KG1 (cell line): ENCODE results near the gene CC2D1A.

Source experiments
- DNase-seq: peaks from one replicate; lab custom pipeline; 2025; lab: John Stamatoyannopoulos, UW

Gene CC2D1A

DNA sequence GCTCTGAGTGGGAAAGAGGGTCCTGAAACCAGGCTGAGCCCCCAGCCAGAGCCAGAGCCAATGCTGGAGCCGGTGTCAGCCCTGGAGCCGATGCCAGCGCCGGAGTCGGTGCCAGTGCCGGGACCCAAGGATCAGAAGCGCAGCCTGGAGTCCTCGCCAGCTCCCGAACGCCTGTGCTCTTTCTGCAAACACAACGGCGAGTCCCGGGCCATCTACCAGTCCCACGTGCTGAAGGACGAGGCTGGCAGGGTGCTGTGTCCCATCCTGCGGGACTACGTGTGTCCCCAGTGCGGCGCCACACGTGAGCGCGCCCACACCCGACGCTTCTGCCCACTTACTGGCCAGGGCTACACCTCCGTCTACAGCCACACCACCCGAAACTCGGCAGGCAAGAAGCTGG lies 28.7 kb upstream of the CC2D1A start:
- DNase-seq: no peak

DNA sequence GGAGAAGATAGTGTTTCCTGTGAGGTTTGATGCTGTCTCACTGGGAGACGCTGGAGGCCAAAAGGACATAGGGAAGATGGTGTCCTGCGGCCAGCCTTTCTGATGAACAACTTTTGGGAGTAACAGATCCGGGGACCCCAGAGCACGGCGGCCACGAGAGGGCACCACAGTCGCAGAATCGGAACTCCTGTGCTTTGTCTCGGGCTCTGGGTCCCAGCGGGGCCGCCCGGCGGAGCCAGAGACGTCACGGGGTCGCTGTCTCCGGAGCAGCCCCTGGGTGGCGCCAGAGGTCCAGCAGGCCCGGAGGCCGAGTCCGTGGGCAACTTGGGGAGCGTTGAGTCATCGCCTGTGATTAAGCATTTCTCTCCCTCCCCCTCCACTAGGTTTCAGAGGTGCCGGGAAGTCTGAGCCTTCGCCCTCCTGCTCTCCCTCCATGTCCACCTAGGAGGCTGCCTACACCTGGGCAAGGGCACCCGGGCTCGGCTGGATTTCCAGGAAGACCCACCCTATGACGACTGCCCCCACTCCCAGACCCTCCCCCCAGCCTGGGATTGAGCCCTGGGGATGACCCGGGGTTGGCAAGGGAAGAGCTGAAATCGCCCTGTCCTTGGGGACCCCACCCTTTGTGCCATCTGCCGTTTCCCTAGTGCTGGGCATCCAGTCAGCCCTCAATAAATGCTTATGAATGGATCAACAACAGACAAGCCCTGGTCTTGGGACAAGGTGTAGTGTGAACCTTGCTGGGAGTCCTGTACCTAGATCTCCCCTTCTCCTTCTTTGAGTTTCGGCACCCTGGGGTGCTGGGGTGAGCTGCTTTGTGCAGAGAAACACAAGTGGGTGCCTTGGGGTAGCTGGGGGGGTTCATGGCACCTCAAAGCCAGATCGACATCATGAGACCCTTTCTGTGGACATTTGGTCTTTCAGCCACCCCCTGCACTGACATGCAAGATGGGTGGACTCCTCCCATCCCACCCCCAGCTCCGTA lies 25.6 kb upstream of the CC2D1A start:
- DNase-seq: peak; percentile 92

DNA sequence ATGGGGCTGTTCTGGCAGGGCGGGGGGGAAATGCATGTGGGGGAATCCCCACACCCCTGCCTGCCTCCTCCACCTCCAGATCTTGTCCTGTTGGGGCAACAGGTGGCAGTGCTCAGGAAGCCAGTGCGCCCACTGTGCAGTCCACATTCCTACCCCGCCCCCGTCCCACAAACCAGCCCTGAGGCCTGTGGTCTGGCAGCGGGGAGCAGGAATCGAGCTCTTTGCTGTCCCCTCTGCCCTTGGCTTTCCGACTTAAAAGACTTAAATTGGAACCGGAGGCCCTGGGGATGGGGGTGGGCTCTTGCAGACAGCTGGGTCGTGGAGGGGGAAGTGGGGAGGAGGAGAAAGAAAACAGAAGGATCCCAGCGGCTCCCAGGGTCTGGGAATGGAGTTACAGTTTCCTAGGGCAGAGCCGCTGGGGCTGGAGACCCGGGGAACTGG lies 24.7 kb upstream of the CC2D1A start:
- no peak for DNase-seq

DNA sequence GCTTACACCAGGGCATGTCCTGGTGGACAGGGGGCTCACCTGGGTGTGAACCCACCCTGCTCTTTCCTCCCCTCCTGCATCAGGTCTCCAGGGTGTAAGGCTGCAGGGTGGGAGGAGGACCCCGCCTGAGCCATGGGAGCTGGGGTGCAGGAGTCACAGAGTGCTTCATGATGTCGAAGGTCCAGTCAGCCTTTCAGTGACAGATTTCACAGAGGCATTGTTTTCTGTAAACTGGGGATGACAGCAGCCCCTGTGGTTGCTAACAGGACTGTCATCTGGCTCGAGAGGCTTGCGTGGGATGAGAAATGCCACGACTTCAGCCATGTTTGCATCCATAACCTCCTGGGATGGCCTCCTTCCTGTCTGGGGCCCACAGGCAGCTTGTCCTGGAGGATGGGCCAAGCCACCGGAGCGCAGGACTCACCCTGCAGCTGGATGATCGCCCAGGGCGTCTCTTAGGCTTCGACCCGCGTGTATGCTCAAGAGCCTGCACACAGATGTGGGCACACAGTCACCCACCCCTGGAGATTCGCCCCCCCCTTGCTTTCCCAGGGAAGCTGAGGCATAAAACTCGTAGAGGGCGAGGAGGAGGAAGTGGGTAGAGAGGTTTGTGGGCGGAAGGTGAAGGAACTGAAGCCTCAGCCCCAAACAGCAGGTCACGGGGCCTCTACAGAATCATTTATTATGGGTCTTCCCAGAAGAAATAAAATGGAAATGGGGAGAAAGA lies 24.1 kb upstream of the CC2D1A start:
- DNase-seq: no peak

DNA sequence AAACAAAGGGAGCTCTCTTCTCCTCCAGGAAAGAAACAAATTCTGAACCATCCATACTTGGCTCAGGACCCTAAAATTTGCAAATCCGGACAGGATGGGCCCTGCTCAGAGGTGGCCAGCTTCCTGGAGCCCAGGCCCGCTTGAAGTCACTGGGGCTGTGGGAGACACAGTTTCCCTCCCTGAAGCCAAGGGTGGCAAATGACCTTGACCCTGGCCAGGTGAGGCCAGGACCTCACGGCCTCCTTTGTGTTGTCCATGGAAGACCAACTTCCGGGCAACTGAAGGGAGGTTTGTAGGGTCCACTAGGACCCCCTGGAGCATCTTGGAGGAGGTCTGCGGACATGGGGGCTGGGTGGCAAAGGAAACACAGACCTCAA lies 23.6 kb upstream of the CC2D1A start:
- DNase-seq: no peak

DNA sequence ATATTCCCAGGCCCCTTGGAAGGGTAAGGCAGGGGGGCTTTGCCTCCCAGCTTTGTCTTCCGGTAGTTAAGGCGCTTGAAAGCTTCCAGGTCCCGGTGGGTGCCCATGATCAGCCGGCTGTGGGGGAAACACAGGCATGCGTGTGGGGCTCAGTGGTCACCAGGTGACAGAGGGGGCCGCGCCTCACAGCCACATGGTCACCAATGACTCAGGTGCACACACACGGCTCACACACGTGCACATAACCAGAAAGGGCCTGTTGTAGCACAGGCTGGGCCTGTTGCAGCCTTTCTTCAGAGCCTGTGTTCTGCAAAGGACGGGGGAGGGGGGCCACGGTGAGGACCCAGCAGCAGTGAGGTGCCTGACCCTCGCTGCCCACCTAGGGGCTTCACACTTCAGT lies 23.2 kb upstream of the CC2D1A start:
- DNase-seq: no peak

DNA sequence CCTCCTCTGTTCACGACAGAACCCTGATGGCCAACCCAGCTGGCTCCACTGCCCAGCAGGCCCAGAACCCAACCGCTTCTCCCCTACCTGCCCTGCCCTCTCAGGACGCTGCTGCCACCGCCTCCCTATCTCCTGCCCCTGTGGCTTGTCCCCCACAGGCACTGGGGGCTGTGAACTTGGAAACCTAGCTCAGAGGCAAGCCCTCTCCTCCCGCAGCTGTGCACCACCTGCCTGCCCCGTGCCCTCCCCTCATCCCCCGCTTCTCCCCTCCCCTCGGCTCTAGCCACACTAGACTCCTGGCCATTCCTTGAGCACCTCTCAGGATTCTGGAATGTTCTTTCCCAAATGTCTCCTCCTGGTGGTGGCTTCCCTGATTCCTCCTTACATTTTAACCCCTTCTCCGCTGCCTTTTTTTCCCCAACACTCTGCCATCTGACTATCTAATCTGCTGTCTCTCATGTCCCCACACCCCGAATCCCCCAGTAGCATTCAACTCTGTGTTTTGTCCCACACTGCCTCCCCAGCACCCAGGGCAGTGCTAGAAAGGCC lies 22.4 kb upstream of the CC2D1A start:
- no peak for DNase-seq

DNA sequence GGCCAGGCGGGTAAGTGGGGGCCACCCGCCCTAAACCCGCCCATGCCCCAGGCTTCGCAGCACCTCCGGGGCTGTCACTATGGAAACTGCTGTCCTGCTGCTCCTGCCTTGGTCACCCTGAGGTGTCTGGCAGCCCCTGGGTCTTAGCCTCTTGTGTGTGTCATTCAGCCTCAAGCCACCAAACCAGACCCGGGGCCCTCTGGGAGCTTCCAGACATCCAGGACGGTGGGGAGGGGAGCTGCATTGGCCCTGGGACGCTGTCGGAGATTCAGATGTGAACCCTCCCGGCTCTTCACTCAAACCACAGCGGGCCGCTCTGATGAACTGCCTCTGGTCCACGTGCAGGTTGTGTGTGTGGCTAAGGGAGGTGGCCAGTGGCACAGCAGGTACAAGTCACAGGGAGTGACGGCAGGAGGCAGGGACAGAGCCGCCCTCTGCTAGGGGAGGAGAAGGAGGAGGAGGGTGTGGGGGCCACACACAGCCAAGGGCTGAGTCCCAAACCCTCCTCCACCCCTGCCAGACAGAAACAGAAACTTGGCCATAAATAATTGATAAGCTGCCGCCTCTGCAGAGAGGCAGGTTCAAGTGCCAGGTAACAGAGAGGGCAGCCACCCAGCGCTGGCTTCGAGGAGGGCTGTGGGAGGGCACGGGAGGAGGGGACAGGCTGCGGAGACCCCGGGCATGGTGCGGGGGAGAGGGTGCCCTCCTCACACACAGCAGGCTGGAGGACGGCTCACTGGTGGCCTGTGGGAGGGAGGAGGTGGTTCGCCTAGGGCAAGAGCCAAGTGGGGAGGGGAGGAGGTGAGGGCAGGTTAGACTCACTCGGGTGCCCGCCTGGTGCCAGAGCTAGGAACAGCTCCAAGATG lies 21.0 kb upstream of the CC2D1A start:
- DNase-seq: no peak

DNA sequence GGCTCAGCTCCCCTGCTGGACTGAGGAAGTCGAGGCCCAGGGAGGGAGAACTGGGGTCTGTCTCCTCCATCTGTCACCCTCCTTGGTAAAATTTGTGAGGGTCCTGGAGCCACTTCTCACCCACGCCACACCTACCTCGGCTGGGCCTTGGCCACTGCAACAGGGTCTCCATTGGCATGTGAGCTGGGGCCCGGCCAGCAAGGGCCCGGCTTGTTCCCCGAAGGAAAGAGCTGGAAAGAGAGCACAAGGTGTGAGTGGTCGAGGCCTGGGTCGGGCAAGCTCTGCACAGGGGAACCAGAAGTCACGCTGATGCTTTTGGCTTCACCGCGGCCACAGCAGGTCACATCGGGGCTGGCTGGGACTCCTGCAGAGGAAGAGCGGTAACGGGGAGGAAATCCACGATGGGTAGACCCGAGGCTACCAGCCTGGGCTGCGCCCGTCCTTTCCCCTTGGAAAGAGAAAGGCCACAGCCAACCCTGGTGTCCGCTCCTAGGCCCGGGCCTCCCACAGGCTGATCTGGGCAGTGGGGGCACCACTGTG lies 20.1 kb upstream of the CC2D1A start:
- DNase-seq: no peak

DNA sequence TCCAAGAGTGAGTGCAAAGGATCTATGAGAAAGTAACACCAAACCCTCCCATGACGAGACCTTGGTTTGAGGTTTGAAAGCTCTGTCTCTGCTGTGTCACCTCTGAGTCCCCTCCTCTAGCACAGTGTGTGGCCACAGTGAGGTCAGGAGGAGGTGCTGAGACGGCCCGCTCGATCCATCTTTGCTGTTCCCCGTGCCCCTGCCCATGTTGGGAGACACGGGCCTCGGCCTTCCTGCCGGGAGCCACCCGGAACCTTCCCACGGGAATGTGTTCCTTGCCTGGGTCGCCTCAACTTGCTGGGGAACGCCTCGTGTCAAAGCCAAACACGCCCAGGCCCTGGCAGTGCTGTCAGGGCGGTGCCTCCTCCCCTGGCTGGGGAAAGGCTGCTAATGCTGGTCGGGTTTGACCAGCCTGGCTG lies 19.0 kb upstream of the CC2D1A start:
- DNase-seq: no peak

DNA sequence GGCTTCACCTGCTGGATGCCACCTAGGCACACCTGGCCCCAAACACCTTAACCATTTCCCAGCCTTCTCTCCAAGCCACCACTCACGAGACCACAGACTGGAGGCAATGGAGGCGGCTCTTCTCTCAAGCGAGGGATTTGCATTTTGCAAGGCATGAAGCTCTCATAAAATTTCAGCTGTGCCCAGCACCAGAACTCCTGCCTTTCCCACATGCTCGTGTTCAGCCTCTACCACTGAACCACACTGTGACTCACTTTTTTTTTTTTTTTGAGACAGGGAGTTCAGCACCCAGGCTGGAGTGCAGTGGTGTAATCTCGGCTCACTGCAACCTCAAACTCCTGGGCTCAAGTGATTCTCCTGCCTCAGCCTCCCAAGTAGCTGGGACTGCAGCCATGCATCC lies 18.5 kb upstream of the CC2D1A start:
- no peak for DNase-seq

DNA sequence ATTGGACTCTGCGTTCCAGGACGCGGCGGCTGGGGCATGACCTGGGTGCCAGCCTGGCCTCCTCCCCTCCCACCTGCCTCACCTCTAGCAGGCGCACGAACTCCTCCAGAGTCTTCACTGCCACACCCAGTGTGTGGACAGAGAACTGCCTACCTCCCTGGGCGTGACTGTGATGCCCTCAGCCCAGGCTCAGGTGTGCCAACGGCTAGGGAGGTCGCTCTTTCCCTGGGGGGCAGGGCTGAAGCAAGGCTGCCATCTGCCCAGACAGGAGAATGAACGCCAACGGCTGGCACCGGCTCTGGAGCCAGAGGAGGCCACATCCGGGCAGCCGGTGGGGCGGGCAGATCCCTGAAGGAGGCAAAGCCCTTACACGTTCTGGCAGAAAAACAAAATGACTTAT lies 17.7 kb upstream of the CC2D1A start:
- DNase-seq: no peak

DNA sequence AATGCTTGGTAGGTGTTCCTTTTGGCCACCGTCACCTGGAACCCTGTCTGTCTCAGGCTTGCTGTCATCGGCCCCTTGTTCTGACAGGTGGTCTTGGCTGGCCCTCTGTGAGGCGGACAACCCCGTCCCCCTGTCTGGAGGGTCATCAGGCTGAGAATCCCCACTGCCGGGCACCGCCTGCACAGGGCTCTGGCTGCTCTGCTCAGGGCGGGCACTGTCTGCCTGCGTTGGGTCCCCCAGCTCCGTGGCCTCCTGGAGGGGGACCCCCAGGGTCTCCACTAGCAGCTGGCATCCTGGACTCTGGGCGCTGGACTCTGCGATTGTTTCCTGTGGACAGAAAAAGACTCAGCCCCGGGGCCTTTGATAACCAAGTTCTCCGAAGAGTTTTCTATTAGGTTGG lies 15.9 kb upstream of the CC2D1A start:
- no peak for DNase-seq

DNA sequence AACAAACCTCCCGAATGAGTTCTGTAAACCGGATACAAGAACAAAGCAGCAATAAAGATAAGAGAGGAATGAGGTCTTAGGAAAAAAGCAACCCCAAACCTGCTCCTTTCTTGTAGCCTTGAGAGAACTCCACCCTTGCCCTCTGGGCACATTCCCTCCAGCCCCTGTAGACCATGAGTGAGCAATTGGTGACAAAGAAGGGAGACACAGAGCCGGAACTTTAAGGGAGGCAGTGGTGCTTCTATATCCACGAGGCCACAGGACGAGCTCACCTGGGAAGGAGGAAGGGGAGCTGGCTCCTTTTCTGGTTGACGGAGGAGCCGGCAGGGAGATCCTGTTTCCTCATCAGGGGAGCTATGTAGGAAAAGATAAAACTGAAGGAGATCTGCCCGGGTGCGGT lies 13.1 kb upstream of the CC2D1A start:
- DNase-seq: no peak

DNA sequence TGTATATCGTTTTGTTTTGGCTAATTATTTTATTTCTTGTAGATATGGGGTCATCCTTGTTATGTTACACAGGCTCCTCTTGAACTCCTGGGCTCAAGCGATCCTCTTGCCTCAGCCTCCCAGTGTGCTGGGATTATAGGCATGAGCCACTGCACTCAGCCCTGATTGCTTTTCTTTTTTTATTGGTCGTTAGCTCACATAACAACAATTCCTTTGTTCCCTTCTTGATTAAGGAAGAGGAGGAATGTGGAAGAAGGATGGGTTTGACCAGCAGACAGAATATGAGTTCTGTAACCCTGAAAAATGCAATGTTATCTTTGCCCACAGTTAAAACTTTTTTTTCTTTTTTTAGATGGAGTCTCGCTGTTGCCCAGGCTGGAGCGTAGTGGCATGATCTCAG lies 11.4 kb upstream of the CC2D1A start:
- DNase-seq: no peak

DNA sequence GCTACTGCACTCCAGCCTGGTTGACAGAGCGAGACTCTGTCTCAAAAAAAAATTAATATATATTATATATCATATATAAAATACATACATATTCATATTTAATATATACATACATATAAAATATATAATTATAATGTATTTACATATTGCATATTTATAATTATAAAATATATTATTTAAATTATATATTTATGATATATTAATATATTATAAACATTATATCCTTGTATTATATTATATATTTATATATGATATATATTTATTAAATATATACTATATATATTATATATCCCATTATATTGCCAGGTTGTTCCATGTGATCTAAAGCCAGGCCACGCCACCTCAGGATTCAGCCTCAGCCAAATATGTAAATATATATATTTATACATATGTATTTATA lies 9.8 kb upstream of the CC2D1A start:
- DNase-seq: no peak

DNA sequence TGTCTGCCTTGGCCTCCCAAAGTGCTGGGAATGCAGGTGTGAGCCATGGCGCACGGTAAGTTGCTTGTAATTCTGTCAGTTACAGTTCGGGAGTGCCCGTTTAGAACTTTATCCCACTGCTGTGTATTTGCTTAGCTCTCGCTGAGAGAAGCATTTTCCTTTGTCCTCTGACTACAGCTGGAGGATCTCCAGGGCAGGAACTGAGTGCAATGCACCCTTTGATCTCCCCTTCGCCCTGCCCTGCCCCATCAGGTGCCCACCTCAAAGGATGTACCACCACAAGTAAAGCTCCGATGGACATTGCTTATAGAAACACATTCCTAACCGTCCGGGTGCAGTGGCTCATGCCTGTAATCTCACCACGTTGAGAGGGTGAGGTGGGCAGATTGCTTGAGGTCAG lies 6.6 kb upstream of the CC2D1A start:
- DNase-seq: no peak

DNA sequence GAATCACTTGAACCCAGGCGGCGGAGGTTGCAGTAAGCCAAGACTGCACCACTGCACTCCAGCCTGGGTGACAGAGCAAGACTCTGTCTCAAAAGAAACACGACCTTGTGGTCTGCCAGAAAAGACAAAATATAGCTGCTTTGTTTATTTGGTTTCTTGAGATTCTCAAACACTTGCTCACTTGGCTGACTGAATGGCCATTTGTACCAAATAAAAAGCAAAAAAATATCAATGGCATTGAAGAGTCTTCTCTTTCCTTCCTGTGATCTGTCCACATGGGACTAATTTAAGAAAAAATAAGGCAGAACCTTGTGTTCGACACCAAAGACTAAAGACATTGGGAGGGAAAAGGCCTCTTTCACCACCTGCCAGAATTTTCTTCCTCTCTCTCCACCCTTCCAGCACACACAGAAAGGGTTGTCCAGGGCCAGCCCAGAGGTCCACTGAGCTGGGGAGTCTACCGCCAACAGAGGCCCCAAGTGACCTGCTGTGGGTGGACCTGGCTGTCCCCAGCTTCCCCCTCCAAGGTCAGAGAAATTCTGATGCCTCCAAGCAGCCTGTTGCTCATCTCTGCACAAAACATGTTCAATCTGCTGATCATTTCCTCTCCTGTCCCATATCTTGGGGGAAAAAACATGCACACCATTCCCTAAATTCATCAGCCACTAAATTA lies 6.0 kb upstream of the CC2D1A start:
- DNase-seq: no peak

DNA sequence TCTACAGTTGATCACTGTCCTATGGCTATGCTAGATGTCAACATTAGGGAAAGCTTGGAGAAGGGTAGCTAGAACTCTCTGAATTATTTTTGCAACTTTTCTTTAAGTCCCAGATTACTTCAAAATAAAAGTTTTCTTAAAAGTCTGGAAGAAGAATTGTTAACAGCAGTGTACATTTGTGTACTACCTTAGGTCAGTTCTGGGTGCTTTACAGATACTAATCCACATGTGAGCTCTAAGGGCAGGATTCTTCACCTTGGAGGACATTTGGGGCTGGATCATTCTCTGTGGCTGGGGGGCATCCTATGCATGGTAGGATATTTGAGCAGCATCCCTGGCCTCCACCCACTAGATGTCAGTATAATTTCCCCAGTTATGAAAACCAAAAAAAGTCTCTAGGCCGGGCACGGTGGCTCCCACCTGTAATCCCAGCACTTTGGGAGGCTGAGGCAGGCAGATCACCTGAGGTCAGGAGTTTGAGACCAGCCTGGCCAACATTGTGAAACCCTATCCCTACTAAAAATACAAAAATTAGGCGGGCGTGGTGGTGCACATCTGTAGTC lies 2.9 kb upstream of the CC2D1A start:
- DNase-seq: peak; percentile 22

DNA sequence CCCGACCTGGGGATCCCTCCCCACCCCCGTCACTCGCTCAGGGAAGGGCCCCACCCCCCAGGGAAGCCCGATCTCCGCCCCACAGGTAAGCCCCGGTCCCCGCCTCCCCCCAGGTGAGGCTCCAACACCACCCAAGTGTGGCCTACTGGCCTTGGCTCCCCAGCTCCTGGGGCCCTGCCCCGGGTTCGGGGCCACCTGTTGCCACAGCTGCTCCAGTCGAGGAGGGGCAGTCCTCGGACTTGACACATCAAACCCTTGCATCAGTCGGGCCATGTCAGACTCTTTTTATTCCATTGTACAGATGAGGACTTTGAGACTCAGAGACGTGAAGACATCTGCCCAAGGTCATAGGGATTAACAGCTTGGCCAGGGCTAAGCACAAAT lies 512 bp downstream of the CC2D1A start:
- DNase-seq: no peak

DNA sequence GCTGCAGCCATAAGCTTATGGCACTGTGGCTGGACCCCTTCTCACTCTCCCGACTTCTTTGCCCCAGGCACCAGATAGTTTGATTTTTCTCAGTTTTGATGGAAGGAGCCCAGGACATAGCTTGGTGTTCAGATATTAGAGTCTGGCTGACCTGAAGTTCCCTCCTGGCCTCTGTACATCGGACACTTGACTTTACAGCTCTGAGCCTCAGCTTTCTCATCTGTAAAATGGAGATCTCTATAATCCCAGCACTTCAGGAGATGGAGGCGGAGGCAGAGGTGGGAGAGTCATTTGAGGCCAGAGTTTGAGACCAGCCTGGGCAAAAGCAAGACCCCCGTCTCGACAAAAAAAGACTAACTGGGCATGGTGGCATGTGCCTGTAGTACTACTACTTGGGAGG lies 909 bp downstream of the CC2D1A start:
- DNase-seq: no peak
